MG63 (cell line): ENCODE data around the gene HOXB7. TPM values are rescaled to one million over a fixed set of nuclear protein-coding genes. Genes with fewer than 3 reads are reported as not detected.

Experiments used
- DNase-seq: peaks from one replicate; pipeline ENCODE4 v3.0.0-alpha.2; 2020
- H3K27me3 ChIP-seq: fragments of 250-450 bp; sonication (Bioruptor Pico); 2 replicates; pipeline ENCODE4 v1.5.1; 2020; ENCODE audit warnings: mild to moderate bottlenecking, moderate library complexity
- H3K36me3 ChIP-seq: fragments of 250-450 bp; sonication (Bioruptor Pico); 2 replicates; pipeline ENCODE4 v1.5.1; 2020; ENCODE audit warnings: mild to moderate bottlenecking, moderate library complexity
- H3K4me3 ChIP-seq: fragments of 250-450 bp; sonication (Bioruptor Pico); 2 replicates; pipeline ENCODE4 v1.5.1; 2020; ENCODE audit warnings: mild to moderate bottlenecking, moderate library complexity
- H3K9me3 ChIP-seq: fragments of 250-450 bp; sonication (Bioruptor Pico); 2 replicates; pipeline ENCODE4 v1.5.1; 2020; ENCODE audit warnings: mild to moderate bottlenecking, moderate library complexity
- total RNA-seq: library from RNA; depleted of rRNA; stranded (reverse); fragments of >200 nt; shearing (Covaris generic); gene quantifications from 2 replicates; pipeline ENCODE4 v1.2.3, GENCODE V29; 2014; ENCODE audit warnings: low replicate concordance

HOXB7 gene
- total RNA-seq, 1 experiment from 2014 or later: 9.8 TPM

DNA sequence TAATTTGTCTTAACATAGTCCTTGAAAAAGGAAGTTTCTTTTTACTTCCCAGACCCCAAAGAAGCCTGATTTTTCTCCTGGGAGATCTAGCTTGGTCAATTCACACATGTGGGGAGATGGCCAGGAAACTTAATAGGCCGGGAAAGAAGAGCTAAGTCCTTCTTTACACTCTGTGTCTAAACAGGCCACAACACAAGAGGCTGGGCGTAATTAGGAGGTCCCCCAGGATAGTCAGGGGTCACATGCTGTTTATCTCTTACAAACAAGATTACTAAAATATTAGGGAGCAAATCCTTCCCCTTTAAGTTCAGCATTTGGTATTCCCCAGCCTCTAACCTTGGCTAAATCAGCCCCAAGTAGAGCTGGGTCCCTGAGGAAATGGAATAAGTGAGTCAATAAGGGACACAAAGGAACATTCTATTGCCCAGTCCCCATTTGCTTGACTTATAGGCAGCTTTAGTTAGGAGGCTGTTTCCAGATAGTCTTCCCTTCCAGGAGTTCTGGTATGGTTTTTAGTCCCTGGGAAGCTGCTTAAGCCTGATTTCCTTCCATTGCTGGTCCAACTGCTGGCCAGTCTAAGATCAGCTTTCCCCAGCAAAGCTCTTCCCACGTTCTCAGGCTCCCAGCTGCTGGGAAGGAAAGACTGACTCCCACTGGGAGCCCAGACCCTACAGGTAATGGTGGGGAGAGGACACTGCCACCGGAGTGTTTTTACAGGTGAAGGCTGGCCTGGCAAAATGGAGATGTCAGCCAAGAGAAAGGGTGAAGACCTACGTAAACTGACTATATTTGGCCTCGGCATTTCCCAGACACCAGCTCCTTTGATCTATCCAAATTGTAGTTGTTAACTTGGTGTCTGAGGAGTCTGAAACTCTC is 29.4 kb upstream of the HOXB7 start:
- Histone ChIP-seq H3K27me3 (no peaks in the 10 kb centered on the region), H3K9me3 (no peaks in the 10 kb centered on the region), H3K36me3 (peaks cover 74% of the 10 kb centered on the region), H3K4me3 (no peak overlapping the region)
- no peak for DNase-seq

DNA sequence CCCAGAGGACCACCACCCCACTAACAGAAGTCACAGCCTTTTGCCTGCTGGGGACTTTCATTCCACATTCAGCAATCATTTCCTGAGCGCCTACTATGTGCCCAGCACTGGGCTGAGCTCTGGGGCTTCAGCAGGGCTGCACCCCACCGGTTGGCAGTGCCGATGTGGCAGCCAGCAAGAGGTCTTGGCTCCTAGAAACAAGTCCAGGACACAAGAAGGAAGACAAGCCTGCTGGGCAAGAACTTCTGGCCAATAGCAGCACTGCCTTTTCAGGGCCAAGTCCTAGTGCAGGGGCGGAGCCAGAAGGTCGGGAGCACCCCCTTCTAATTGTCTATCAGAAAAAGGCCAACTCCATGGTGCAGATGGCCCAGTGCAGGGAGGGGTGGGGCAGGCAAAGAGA is 28.3 kb upstream of the HOXB7 start:
- peak; percentile 29 for DNase-seq
- no peaks in the 10 kb centered on the region for H3K27me3 ChIP-seq

DNA sequence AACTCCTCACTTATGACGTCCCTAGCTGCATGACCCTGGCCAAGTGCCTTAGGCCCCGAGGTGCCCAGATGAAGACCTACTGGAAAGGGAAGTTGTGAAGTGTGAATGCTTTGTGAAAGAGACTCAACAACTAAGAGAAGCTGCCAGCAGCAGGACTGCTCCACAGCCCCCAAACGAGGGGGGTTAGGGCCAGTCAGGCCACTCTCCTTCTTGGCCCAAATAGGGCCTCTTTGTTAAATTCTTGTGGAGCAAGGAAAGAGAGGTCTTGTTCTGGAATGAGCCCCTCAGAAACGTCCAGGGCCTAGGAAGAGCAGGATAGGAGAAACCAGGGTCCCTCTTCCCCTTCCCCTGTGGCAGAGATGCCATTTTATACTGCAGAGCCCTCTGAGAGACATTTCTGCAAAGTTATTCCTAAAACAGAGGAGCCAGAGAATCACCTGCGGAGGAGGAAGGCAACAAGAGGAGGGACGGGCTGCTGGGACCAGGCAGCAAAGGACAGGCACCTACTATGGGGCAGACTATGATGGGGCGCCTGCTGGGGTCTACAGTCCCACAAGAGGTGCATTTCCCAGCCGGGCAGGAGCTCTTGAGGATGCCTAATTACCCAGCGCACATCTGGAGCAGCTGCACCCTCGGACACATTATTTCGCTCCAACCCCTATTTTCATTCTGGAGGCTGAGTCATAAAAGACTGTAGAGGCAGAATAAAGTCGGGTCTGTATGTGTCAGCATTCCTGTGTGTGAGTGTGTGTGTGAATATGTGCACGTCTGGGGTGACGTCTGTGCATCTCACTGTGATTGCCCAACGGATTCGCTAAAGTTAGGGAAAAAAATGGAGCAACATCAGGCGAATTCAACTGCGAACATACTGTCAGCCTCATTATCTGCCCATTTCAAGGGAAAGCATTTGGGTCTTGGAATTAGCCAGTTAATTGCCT is 26.8 kb upstream of the HOXB7 start:
- no peak for DNase-seq
- no peak overlapping the region for H3K4me3 ChIP-seq
- H3K36me3 ChIP-seq: peaks cover 73% of the 10 kb centered on the region
- H3K27me3 ChIP-seq: no peaks in the 10 kb centered on the region
- H3K9me3 ChIP-seq: no peaks in the 10 kb centered on the region

More for the DNA sequence above, 28.3 kb upstream of the HOXB7 start:
- H3K4me3 ChIP-seq: no peak overlapping the region
- peaks cover 79% of the 10 kb centered on the region for H3K36me3 ChIP-seq
- no peaks in the 10 kb centered on the region for H3K9me3 ChIP-seq

DNA sequence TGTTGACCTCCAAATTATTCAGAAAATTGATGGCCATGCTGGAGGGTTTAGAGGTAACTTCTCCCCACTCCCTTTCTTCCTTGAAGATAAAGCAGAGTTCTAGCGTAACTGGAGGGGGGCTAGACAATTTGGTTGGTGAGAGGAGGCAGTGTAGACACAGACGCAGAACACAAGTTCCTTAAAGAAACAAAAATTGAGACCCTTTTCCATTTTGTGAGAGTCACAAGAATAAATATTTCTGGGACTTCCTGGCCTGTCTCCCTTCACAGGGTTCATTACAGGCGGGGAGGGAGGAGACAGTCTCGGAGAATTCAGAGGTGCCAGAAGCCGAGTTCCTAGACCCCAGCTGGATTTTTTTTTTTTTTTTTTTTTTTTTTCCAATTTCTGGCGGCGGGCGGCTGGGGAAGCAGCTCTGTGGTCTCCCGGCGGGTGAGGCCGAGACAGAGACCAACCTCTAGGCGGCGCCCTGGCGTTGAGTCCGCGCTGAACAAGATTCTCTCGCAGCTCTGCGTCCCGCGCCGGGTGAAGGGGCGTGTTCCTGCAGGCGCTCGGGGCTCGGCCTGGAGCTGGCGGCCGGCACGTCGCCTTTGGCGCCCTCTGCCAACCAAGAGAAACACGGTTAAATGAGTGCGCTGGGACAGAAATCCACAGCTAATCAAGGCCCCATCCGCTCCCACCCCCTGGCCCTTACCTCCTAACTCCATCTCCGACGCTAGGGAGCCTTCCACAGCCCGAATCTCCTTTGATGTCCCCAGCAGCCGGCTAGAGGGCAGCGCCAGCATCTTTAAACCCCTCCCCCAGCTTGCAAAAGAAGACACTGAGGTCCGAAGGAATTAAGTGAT is 25.6 kb upstream of the HOXB7 start:
- DNase-seq: no peak
- peaks cover 70% of the 10 kb centered on the region for H3K36me3 ChIP-seq
- H3K9me3 ChIP-seq: no peaks in the 10 kb centered on the region
- H3K4me3 ChIP-seq: no peak overlapping the region
- H3K27me3 ChIP-seq: no peaks in the 10 kb centered on the region

DNA sequence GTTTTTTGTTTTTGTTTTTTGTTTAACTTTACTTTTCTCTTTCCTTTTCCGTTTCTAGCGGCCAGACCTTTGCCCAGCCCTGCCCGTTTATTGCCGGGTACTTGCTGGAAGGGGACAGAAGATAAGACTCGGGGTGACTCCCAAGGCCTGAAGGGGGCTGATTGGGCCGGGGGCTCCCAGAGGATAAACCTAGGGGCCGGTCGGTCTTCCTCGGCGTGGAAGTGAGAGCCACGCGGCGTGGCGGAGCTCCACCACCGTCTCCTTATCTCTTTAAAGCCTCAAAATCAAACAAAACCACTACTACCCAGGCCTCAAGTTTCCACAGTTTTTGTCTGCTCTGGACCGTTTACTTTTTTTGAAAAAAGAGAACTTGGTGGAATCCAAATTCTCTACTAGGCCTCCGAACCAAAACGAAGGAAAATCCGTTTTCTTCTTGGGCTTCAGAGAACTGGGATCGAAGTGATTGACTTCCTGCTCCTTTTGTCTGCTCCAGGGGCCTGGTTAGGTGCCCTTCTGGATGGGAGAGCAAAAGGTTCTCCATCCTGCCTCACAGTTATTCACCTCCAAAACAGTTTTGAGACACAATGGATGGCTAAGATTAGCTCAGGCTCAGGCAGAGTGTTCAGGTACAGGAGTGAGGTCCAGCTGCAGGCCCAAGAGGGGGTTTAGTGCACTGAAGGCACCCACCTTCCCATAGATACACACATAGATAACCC is 23.8 kb upstream of the HOXB7 start:
- Histone ChIP-seq H3K4me3 (no peak overlapping the region), H3K27me3 (no peaks in the 10 kb centered on the region), H3K9me3 (no peaks in the 10 kb centered on the region), H3K36me3 (peaks cover 74% of the 10 kb centered on the region)
- no peak for DNase-seq

DNA sequence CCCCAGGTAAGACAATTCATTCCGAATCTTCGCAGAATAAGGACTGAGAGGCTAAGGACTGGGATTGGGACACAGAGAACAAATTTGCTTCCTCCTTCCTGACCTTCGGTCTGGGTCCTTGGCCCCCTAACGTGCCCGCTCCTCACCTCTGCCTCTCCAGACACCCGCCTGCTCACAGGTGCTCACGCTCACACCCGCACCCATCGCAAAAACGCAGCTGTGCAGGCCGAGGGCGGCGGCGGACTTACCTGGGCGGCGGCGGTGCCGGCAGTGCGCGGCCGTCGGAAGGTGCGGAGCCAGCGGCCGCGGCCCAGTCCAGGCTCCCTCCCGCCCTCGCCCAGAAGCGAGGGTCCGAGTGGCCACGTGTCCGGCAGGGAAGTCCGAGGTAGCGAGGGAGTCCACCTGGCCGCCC is 22.5 kb upstream of the HOXB7 start:
- Histone ChIP-seq H3K27me3 (no peaks in the 10 kb centered on the region), H3K4me3 (no peak overlapping the region)
- no peak for DNase-seq

DNA sequence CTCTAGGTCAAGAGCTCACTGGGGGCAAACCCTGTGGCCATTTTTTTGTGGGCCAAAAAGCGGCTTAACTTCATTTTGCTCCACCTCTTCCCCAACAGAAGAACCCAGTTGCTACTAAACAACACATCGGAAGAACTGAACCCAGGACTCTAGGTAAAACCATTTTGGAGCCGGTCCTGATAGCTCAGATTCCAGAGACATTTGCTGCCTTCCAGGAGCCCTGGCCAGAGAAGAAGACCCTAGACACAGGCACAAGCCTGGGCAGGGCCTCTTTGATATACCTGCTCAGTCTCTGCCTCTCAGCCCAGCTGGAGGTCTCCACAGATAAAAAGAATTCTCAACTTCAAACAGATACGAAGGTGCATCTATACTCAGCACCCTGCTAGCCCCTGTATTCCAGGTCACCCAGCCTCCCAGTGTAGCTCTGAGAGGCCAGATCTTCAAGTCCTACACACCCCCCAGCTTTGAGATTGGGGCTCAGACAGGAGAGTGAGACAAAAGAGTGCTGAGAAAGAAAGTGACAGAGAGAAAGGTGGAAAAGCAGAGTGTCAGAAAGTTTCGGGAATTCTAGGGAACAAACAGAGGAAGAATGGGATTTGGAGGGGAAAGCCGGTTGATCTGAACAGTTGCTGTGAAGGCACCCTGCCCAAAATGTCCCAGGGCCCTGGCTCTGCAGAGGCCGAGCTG is 21.9 kb upstream of the HOXB7 start:
- Histone ChIP-seq H3K36me3 (peaks cover 61% of the 10 kb centered on the region), H3K4me3 (no peak overlapping the region), H3K9me3 (no peaks in the 10 kb centered on the region), H3K27me3 (no peaks in the 10 kb centered on the region)
- no peak for DNase-seq

More for the DNA sequence above, 22.5 kb upstream of the HOXB7 start:
- Histone ChIP-seq H3K9me3 (no peaks in the 10 kb centered on the region), H3K36me3 (peaks cover 66% of the 10 kb centered on the region)

DNA sequence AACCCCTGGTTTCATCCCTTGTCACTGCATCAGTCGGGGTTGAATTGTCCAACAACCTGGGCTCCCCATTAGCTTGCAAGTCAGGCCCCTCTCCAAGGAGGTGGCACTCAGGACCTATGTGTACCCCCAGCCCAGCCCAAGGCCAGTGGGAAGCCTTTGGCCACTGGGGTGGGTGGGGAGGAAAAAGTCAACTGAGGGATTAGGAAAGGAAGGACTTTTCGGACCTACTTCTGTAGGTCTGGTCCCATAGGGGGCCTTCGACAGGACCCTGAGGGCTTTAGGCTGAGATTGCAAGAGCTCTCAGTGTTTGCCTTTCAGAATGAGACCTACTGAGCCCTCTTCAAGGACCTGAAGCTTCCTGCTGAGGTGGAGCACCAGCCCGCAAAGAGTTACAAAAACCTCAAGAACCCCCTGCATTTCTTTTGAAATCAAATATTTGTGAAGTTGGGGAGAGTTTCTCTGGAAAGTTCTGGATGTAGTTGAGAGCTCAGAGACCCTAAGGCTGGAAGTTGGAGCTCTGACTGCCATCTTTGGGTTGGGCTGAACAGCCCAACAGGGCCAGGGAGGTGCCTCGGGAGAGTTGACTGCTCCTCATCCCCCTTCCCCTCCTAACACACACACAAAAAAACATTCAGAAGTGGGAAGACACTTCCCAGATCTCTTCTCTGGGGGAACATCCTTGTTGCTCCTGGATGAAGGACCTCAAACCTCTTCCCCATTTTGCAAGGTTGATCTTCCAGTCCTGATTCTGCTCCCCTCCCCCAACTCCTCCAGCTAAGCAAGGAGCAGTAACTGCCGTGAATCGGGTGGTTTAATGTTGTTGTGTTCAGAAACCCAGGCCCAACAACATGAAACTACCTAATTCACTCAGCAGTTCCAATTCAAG is 21.1 kb upstream of the HOXB7 start:
- H3K4me3 ChIP-seq: no peak overlapping the region
- H3K36me3 ChIP-seq: peaks cover 53% of the 10 kb centered on the region
- no peaks in the 10 kb centered on the region for H3K27me3 ChIP-seq
- DNase-seq: no peak
- H3K9me3 ChIP-seq: no peaks in the 10 kb centered on the region

DNA sequence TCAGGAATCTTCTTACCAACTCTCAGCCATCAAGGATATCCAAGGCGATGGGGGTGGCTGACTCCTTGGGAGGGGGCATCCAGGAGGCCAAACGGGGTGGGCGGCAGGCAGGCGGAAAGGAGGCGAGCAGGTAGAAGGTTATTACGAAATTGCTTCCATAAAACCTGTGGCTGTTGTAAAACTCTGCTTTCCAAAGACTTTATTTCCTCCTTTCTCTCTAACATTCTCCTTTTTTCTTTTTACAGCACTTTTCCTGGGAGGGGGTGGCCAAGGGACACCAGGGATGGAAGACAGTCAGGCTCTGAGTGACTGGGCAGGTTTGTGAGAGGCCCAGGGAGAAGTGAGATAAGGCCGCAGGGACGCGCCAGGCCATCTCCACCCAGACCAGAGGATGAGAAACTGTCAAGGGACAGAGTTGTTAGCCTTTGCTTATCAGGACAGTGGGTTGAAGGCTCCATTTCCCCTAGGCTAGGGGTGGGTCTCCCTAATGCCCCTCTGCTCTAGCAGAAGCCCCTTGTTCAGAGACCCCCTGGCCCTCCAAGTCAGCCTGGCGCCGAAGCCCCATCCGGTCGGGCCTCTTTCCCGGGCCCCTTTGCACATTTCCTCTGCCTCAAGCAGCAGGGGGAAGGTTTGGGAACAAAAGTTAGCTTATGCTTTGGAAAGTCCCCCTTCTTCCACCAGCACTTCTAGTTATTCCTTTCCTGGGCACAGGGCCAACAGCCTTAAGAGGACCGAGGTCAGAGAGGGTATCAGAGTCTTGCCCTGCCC is 20.3 kb upstream of the HOXB7 start:
- Histone ChIP-seq H3K4me3 (no peak overlapping the region), H3K27me3 (no peaks in the 10 kb centered on the region), H3K36me3 (peaks cover 46% of the 10 kb centered on the region), H3K9me3 (no peaks in the 10 kb centered on the region)
- DNase-seq: no peak

DNA sequence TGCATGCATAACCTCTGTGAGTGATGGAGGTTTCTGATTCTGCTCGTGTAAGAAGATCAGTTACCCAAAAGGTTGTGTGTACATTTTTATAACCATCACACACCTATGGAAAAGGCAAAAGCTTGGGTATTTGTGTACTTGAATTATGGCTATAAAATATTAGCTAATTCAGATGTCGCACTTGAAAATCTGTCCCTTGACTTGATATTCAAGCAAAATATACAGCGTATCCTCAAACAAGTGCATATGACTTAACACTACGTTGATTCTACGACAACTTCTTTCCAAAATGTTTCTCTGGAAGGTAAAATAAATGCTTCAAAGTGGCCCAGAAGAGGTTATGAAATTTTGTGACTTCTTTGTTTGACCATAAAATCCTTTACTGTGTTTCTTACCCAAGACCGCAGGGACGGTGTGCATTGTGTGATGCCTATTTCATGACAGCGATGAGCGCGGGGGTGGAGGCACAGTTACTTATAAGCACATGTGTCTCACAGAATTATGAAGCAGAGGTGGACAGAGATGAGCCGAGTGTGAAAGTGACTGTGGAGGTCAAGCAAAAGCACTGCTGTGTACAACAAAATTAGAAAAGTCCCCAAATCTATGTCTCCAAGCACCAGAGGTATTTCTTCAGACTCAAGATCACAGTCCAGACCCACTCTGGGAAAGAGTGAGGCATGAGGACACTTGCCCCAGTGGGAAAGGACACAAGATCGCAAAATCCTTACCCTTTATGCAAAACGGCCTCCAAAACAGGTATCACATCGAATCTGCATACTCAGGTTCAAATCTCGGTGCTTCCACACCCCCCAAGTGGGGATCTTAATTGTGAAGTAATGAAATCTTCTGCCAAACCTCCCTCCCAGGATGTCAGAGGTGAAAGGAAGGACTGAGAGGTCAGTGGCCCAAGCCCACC is 19.4 kb upstream of the HOXB7 start:
- no peaks in the 10 kb centered on the region for H3K27me3 ChIP-seq
- H3K4me3 ChIP-seq: no peak overlapping the region
- peaks cover 38% of the 10 kb centered on the region for H3K36me3 ChIP-seq
- DNase-seq: no peak
- H3K9me3 ChIP-seq: no peaks in the 10 kb centered on the region

DNA sequence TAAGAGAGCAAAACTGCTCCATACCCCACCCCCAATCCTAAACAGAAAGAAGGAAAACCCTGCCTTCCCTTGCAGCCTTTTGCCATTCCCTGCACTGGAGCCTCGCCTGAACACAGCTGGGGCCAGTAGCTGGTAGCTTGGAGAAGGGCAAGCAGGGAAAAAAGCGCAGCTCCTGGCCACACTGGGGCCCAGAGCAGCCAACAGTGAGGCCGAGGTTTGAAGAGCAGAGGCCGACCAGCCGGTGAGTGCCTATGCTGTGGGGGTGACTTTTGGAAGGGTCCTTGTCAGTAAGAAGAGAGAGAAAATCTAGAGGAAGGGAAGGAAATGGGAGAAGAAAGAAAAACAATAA is 18.6 kb upstream of the HOXB7 start:
- Histone ChIP-seq H3K4me3 (no peak overlapping the region), H3K27me3 (no peaks in the 10 kb centered on the region), H3K9me3 (no peaks in the 10 kb centered on the region), H3K36me3 (peaks cover 29% of the 10 kb centered on the region)
- no peak for DNase-seq

DNA sequence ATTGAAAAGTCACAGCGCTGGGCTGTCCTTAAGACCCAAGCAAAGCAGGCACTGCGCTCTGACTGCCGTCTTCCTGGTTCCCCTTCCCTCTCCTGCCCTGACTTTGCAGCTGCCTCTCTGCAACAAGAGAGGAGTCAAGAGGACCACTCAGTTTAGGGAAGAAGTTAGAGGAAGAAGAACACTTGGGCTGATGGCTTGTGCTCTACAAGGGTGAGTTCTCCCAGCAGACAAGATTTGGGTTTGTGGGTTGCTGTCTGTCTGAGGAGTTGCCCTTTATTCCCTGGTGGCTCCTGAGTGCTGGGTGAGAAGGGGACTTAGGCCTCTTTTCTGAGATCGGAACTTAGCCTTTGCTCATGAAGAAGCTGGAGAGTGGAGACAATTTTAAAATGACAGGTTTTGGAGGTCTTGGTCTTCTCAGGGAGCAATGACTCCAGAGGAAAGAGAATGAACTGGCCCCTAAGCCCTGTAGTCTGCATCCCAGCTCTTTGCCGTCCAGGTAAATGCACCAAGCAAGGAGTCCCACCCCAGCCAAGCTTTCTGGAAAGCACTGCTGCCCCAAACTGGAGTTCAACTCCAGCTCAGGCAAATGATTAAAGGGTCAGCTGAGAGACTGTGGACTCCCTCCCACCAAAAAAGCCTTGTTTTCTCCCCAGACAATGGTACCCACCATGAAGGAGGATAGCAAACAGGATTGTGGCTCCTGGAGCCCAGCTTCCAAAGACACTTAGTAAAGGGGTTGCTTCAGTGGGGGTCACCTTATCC is 18.0 kb upstream of the HOXB7 start:
- Histone ChIP-seq H3K9me3 (no peaks in the 10 kb centered on the region), H3K4me3 (no peak overlapping the region), H3K27me3 (no peaks in the 10 kb centered on the region), H3K36me3 (peaks cover 27% of the 10 kb centered on the region)
- no peak for DNase-seq
